DOHH2 (cell line): ENCODE measurements around the gene TAF6L.
"Not testable (repeated sequence)": the region's sequence is repeated elsewhere in the genome, so short reads cannot be mapped to it uniquely, and the experiment has no call there.

Experiments used
- H3F3A ChIP-seq: fragments of 200-600 bp; sonication (generic), shearing (Covaris generic); 2 replicates; pipeline ENCODE4 v1.6.0; 2016; ENCODE audit warnings: antibody characterized with exemption, mild to moderate bottlenecking; ENCODE audit not compliant: control insufficient read depth, insufficient read depth
- H3K27ac ChIP-seq: fragments of 200-600 bp; sonication (generic); 2 replicates; pipeline ENCODE4 v1.5.1; 2014; ENCODE audit warnings: low read depth, mild to moderate bottlenecking, low read length, moderate library complexity
- H3K27me3 ChIP-seq: fragments of 200-600 bp; sonication (generic); 2 replicates; pipeline ENCODE4 v1.6.1; 2014; ENCODE audit warnings: mild to moderate bottlenecking, low read length, mixed read lengths; ENCODE audit not compliant: control insufficient read depth
- H3K36me3 ChIP-seq: fragments of 200-600 bp; sonication (generic); 2 replicates; pipeline ENCODE4 v1.6.1; 2014; ENCODE audit warnings: mild to moderate bottlenecking, low read length, moderate library complexity, mixed read lengths; ENCODE audit not compliant: control insufficient read depth
- H3K4me1 ChIP-seq: fragments of 200-600 bp; sonication (generic); 2 replicates; pipeline ENCODE4 v1.6.1; 2014; ENCODE audit warnings: mild to moderate bottlenecking, low read length, mixed read lengths; ENCODE audit not compliant: control insufficient read depth
- H3K4me2 ChIP-seq: fragments of 200-600 bp; sonication (generic); 2 replicates; pipeline ENCODE4 v1.6.0; 2014; ENCODE audit warnings: mild to moderate bottlenecking, low read length, moderate library complexity
- H3K4me3 ChIP-seq: fragments of 200-600 bp; sonication (generic); 2 replicates; pipeline ENCODE4 v1.5.1; 2014; ENCODE audit warnings: mild to moderate bottlenecking, low read length, mixed read lengths
- H3K79me2 ChIP-seq: fragments of 200-600 bp; sonication (generic); 2 replicates; pipeline ENCODE4 v1.6.1; 2014; ENCODE audit warnings: mild to moderate bottlenecking, low read length, mixed read lengths; ENCODE audit not compliant: control insufficient read depth
- H3K9me2 ChIP-seq: fragments of 200-600 bp; sonication (generic); replicated peaks from 2 replicates; pipeline ENCODE4 v1.6.1; 2014; ENCODE audit warnings: mild to moderate bottlenecking, low read length, mixed read lengths; ENCODE audit not compliant: control insufficient read depth
- H3K9me3 ChIP-seq: fragments of 200-600 bp; sonication (generic); 2 replicates; pipeline ENCODE4 v1.6.1; 2014; ENCODE audit warnings: antibody characterized with exemption, low read length, mixed read lengths; ENCODE audit not compliant: control insufficient read depth, insufficient read depth
- H4K20me1 ChIP-seq: fragments of 200-600 bp; sonication (generic); 2 replicates; pipeline ENCODE4 v1.6.0; 2014; ENCODE audit warnings: low read depth, mild to moderate bottlenecking, antibody characterized with exemption, low read length, moderate library complexity; ENCODE audit not compliant: control insufficient read depth, insufficient read depth
- CTCF ChIP-seq: fragments of 200-600 bp; sonication (generic); IDR thresholded peaks from one replicate; pipeline ENCODE4 v1.5.1; 2014; ENCODE audit warnings: antibody characterized with exemption, mild to moderate bottlenecking, low read depth, low read length; ENCODE audit not compliant: poor library complexity, severe bottlenecking
- EZH2phosphoT487 ChIP-seq: fragments of 200-600 bp; sonication (generic); IDR thresholded peaks from 2 replicates; pipeline ENCODE4 v1.6.1; 2017; ENCODE audit warnings: borderline replicate concordance, mild to moderate bottlenecking, antibody characterized with exemption, low read length, moderate library complexity, mixed read lengths

Gene TAF6L

GRCh38 chr11:62727165-62727871 lies 43.9 kb upstream of the TAF6L start, which contains the start of gene HNRNPUL2:
TSS of gene HNRNPUL2 (minus strand) at chr11:62727457. CDS start at chr11:62727156, 301 bp downstream.
- peaks cover 70% of the 10 kb centered on the region for H3K36me3 ChIP-seq
- H3K4me2 ChIP-seq: peak within 1 kb of the TSS; percentile 85
- peaks cover 87% of the 10 kb centered on the region for H3K79me2 ChIP-seq
- peaks cover 29% of the 10 kb centered on the region for H3K4me1 ChIP-seq
- H3K4me3 ChIP-seq: peak within 1 kb of the TSS; percentile 90
- H4K20me1 ChIP-seq: peaks cover 25% of the 10 kb centered on the region
- H3F3A ChIP-seq: no peaks in the 10 kb centered on the region; the same call in 1 of the 2 replicates
- no peaks in the 10 kb centered on the region for H3K9me2 ChIP-seq
- H3K9me3 ChIP-seq: no peaks in the 10 kb centered on the region
- H3K27me3 ChIP-seq: no peaks in the 10 kb centered on the region
- peak within 1 kb of the TSS; percentile 92 for H3K27ac ChIP-seq
- TF ChIP-seq EZH2phosphoT487 (no peak), CTCF (no peak)

GRCh38 chr11:62727872-62728170 lies 43.4 kb upstream of the TAF6L start:
- Histone ChIP-seq H3K4me1 (peaks cover 29% of the 10 kb centered on the region), H3K27me3 (no peaks in the 10 kb centered on the region), H3K79me2 (peaks cover 87% of the 10 kb centered on the region), H3K9me2 (no peaks in the 10 kb centered on the region), H3K9me3 (no peaks in the 10 kb centered on the region), H3K4me3 (peak overlapping the region; percentile 90), H3K27ac (peak overlapping the region; percentile 92), H3K36me3 (peaks cover 68% of the 10 kb centered on the region), H3F3A (no peaks in the 10 kb centered on the region; the same call in 1 of the 2 replicates), H4K20me1 (peaks cover 25% of the 10 kb centered on the region), H3K4me2 (peak overlapping the region; percentile 85)
- TF ChIP-seq CTCF (no peak), EZH2phosphoT487 (no peak)

- Histone ChIP-seq H3K36me3 (peaks cover 68% of the 10 kb centered on the region), H3K27me3 (no peaks in the 10 kb centered on the region), H3K27ac (peak within 1 kb of the TSS; percentile 92), H4K20me1 (peaks cover 25% of the 10 kb centered on the region), H3K4me2 (peak within 1 kb of the TSS; percentile 85), H3K79me2 (peaks cover 87% of the 10 kb centered on the region), H3F3A (no peaks in the 10 kb centered on the region; the same call in 1 of the 2 replicates), H3K4me3 (peak within 1 kb of the TSS; percentile 90), H3K9me3 (no peaks in the 10 kb centered on the region), H3K9me2 (no peaks in the 10 kb centered on the region), H3K4me1 (peaks cover 29% of the 10 kb centered on the region)
- TF ChIP-seq CTCF (no peak), EZH2phosphoT487 (no peak)
These were observed 42.8 kb upstream of the TAF6L start, which contains the start of gene TTC9C for GRCh38 chr11:62728171-62728988. TSS of gene TTC9C (plus strand) at chr11:62728486. CDS start at chr11:62728849, 363 bp downstream.

- peaks cover 80% of the 10 kb centered on the region for H3K79me2 ChIP-seq
- not testable (repeated sequence) for H3K27ac ChIP-seq, H3F3A ChIP-seq, H3K27me3 ChIP-seq, H3K9me2 ChIP-seq, H3K9me3 ChIP-seq
- H3K4me1 ChIP-seq: peaks cover 18% of the 10 kb centered on the region
- peaks cover 12% of the 10 kb centered on the region for H4K20me1 ChIP-seq
- peaks cover 62% of the 10 kb centered on the region for H3K36me3 ChIP-seq
- peak overlapping the region; percentile 90 for H3K4me3 ChIP-seq
- H3K4me2 ChIP-seq: peak overlapping the region; percentile 76
These were observed 41.1 kb upstream of the TAF6L start for GRCh38 chr11:62730076-62730475.
